T47D (cell line): ENCODE data around the gene LEFTY1.

ENCODE experiments used
- DNase-seq, 2 experiments: peaks; one replicate each; pipeline versions ENCODE4 v3.0.0 to v3.0.0-alpha.2; 2011 to 2012; ENCODE audit warnings: low read depth in 1 of 2, low spot score in 1 of 2
- JUND ChIP-seq: IDR thresholded peaks from 2 replicates; pipeline ENCODE4 v1.6.1; 2012; ENCODE audit warnings: low read depth
- in situ Hi-C: cut with HindIII; loops from 2 replicates; pipeline ENCODE4 v1.10.0; 2016; ENCODE audit warnings: low sequenced_read_pairs, low pct_unique_long_range_greater_than_20kb

The LEFTY1 gene

GRCh38 chr1:225870911-225871310 is 18.0 kb downstream of the LEFTY1 start:
- in situ Hi-C loops: no loop called here
- DNase-seq: no peak
- TF ChIP-seq JUND: no peak

GRCh38 chr1:225868631-225869330 is 20.2 kb downstream of the LEFTY1 start:
- in situ Hi-C loops: no loop called here
- DNase-seq: no peak

GRCh38 chr1:225866981-225867380 is 22.0 kb downstream of the LEFTY1 start:
- no peak for DNase-seq
- in situ Hi-C loops: no loop called here

More at GRCh38 chr1:225868631-225869330, 20.2 kb downstream of the LEFTY1 start:
- no peak for TF ChIP-seq JUND

GRCh38 chr1:225866061-225866837 is 22.7 kb downstream of the LEFTY1 start:
- no peak for TF ChIP-seq JUND
- in situ Hi-C loops: no loop called here
- DNase-seq: no peak

More at GRCh38 chr1:225866981-225867380, 22.0 kb downstream of the LEFTY1 start:
- TF ChIP-seq JUND: no peak

GRCh38 chr1:225865514-225865913 is 23.4 kb downstream of the LEFTY1 start:
- in situ Hi-C loops: no loop called here
- no peak for DNase-seq
- TF ChIP-seq JUND: no peak

GRCh38 chr1:225863167-225863566 is 25.8 kb downstream of the LEFTY1 start:
- no peak for TF ChIP-seq JUND
- in situ Hi-C loops: no loop called here
- no peak for DNase-seq

GRCh38 chr1:225862581-225862950 is 26.4 kb downstream of the LEFTY1 start:
- no peak for DNase-seq
- in situ Hi-C loops: no loop called here
- TF ChIP-seq JUND: no peak

- DNase-seq: no peak
- in situ Hi-C loops: no loop called here
- no peak for TF ChIP-seq JUND
Measured at GRCh38 chr1:225861834-225862580, 26.9 kb downstream of the LEFTY1 start.

GRCh38 chr1:225860876-225861441 is 28.0 kb downstream of the LEFTY1 start:
- DNase-seq: no peak
- in situ Hi-C loops: no loop called here
- no peak for TF ChIP-seq JUND

GRCh38 chr1:225860107-225860506 is 28.8 kb downstream of the LEFTY1 start:
- in situ Hi-C loops: no loop called here
- DNase-seq: no peak
- no peak for TF ChIP-seq JUND

- no peak for DNase-seq
- TF ChIP-seq JUND: no peak
- in situ Hi-C loops: no loop called here
Measured at GRCh38 chr1:225859151-225859550, 29.8 kb downstream of the LEFTY1 start.

GRCh38 chr1:225857256-225857655 is 31.7 kb downstream of the LEFTY1 start:
- DNase-seq: no peak
- in situ Hi-C loops: no loop called here
- no peak for TF ChIP-seq JUND
